ENCODE data around the gene HDAC1.

- TF ChIP-seq POLR2AphosphoS5 (IDR thresholded peaks at IDR 0.05) (no peak), CTCF (IDR thresholded peaks at IDR 0.05) (no peak), POLR2A (IDR thresholded peaks at IDR 0.05) (no peak), EP300 (IDR thresholded peaks at IDR 0.05) (no peak)
These were observed 88.2 kb downstream of the HDAC1 start for GRCh38 chr1:32380057-32380456.

Data from gastroesophageal sphincter (tissue), 3 donors.